HFFc6 (cell line): ENCODE results near the gene GIMAP5. TPM values are rescaled to one million over a fixed set of nuclear protein-coding genes. Genes with fewer than 3 reads are reported as not detected.

Source experiments
- DNase-seq: peaks from one replicate; pipeline ENCODE4 v3.0.0-alpha.2; 2018
- H3K27ac Mint-ChIP-seq: 2 replicates; pipeline ENCODE4 v1.8.0; 2020; ENCODE audit warnings: mild to moderate bottlenecking, mixed read lengths
- H3K27me3 Mint-ChIP-seq: 2 replicates; pipeline ENCODE4 v1.8.0; 2021; ENCODE audit warnings: mild to moderate bottlenecking, moderate library complexity, mixed read lengths; ENCODE audit not compliant: insufficient read depth
- H3K36me3 Mint-ChIP-seq: 2 replicates; pipeline ENCODE4 v1.8.0; 2021; ENCODE audit warnings: low read depth, mixed read lengths
- H3K4me1 Mint-ChIP-seq: 2 replicates; pipeline ENCODE4 v1.8.0; 2020; ENCODE audit warnings: low read depth, mixed read lengths
- H3K4me3 Mint-ChIP-seq: 2 replicates; pipeline ENCODE4 v1.8.0; 2020; ENCODE audit warnings: mild to moderate bottlenecking, moderate library complexity, mixed read lengths
- H3K9me3 Mint-ChIP-seq: 2 replicates; pipeline ENCODE4 v1.8.0; 2020; ENCODE audit warnings: mild to moderate bottlenecking, mixed read lengths
- total RNA-seq, 6 experiments: library from RNA; stranded (reverse); fragmentation: NEBNext Ultra II Directional; extraction: Animal tissue kit (Norgen Biotek cat#: 25700); gene quantifications; 2 replicates in 1 of 6; 3 replicates in 5 of 6; pipeline ENCODE4 v1.2.3, GENCODE V29; 2021
- TF ChIP-seq, protein P1 (sequence below): fragments of 200-600 bp; sonication (generic); IDR thresholded peaks from 2 replicates; pipeline ENCODE4 v1.5.0; 2021; ENCODE audit warnings: antibody characterized with exemption, mild to moderate bottlenecking

Gene GIMAP5
- total RNA-seq, 6 experiments from 2014 or later = not detected

GRCh38 chr7:150728011-150728410 is 9.2 kb upstream of the GIMAP5 start:
- no peaks in the 10 kb centered on the region for H3K4me1 Mint-ChIP-seq
- H3K4me3 Mint-ChIP-seq = no peak overlapping the region
- TF ChIP-seq, protein P1, sequence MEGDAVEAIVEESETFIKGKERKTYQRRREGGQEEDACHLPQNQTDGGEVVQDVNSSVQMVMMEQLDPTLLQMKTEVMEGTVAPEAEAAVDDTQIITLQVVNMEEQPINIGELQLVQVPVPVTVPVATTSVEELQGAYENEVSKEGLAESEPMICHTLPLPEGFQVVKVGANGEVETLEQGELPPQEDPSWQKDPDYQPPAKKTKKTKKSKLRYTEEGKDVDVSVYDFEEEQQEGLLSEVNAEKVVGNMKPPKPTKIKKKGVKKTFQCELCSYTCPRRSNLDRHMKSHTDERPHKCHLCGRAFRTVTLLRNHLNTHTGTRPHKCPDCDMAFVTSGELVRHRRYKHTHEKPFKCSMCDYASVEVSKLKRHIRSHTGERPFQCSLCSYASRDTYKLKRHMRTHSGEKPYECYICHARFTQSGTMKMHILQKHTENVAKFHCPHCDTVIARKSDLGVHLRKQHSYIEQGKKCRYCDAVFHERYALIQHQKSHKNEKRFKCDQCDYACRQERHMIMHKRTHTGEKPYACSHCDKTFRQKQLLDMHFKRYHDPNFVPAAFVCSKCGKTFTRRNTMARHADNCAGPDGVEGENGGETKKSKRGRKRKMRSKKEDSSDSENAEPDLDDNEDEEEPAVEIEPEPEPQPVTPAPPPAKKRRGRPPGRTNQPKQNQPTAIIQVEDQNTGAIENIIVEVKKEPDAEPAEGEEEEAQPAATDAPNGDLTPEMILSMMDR = no peak
- DNase-seq = no peak
- H3K27me3 Mint-ChIP-seq = no peaks in the 10 kb centered on the region
- H3K27ac Mint-ChIP-seq = no peak overlapping the region
- H3K36me3 Mint-ChIP-seq = no peaks in the 10 kb centered on the region
- H3K9me3 Mint-ChIP-seq = peaks cover 52% of the 10 kb centered on the region

DNA sequence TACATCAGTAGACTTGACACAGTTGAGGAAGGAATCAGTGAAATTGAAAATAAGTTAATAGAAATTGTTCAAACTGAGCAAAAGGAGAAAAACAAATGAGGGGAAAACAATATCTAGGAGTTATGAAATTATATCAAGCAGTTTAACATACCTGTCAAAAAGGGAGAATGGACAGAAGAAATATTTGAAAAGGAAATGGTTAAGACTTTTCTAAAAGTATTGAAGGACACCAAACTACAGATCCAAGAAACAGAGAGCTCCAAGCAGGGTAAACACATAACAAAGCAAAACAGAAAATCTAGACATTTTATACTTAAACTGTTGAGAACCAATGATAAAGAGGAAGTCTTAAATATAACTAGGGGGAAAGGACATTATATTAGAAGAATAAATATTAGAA is 8.6 kb upstream of the GIMAP5 start:
- H3K27ac Mint-ChIP-seq = no peak overlapping the region
- H3K36me3 Mint-ChIP-seq = no peaks in the 10 kb centered on the region
- no peaks in the 10 kb centered on the region for H3K27me3 Mint-ChIP-seq

GRCh38 chr7:150731916-150732315 is 5.3 kb upstream of the GIMAP5 start:
- Mint-ChIP-seq H3K36me3 (no peaks in the 10 kb centered on the region), H3K4me1 (no peaks in the 10 kb centered on the region), H3K27me3 (no peaks in the 10 kb centered on the region; the same call in 1 of the 2 replicates), H3K27ac (no peak overlapping the region), H3K9me3 (peaks cover 41% of the 10 kb centered on the region), H3K4me3 (no peak overlapping the region)
- TF ChIP-seq, protein P1 = no peak
- no peak for DNase-seq

More for the DNA sequence above, 8.6 kb upstream of the GIMAP5 start:
- Mint-ChIP-seq H3K9me3 (peaks cover 46% of the 10 kb centered on the region), H3K4me3 (no peak overlapping the region), H3K4me1 (no peaks in the 10 kb centered on the region)
- TF ChIP-seq, protein P1 = no peak
- no peak for DNase-seq

- no peak overlapping the region for H3K27ac Mint-ChIP-seq
- no peaks in the 10 kb centered on the region for H3K4me1 Mint-ChIP-seq
- DNase-seq = no peak
- H3K9me3 Mint-ChIP-seq = peaks cover 35% of the 10 kb centered on the region
- TF ChIP-seq, protein P1 = no peak
- no peaks in the 10 kb centered on the region for H3K36me3 Mint-ChIP-seq
- H3K4me3 Mint-ChIP-seq = no peak overlapping the region
- H3K27me3 Mint-ChIP-seq = no peaks in the 10 kb centered on the region; the same call in 1 of the 2 replicates
Observed at GRCh38 chr7:150732786-150733481, 4.3 kb upstream of the GIMAP5 start.

- H3K4me1 Mint-ChIP-seq = no peaks in the 10 kb centered on the region
- no peak for DNase-seq
- peaks cover 35% of the 10 kb centered on the region for H3K9me3 Mint-ChIP-seq
- H3K27me3 Mint-ChIP-seq = no peaks in the 10 kb centered on the region; the same call in 1 of the 2 replicates
- H3K36me3 Mint-ChIP-seq = no peaks in the 10 kb centered on the region; the same call in 1 of the 2 replicates
- TF ChIP-seq, protein P1 = no peak
- no peak overlapping the region for H3K27ac Mint-ChIP-seq
- no peak overlapping the region for H3K4me3 Mint-ChIP-seq
Observed at GRCh38 chr7:150733482-150734095, 3.6 kb upstream of the GIMAP5 start.
